NK-92 (cell line): ENCODE results near the gene INO80E.
"Not testable (repeated sequence)": the region's sequence is repeated elsewhere in the genome, so short reads cannot be mapped to it uniquely, and the experiment has no call there.

Experiments used
- DNase-seq: peaks from one replicate; lab custom pipeline; 2025; ENCODE audit not compliant: unreplicated experiment; lab: John Stamatoyannopoulos, UW

The INO80E gene

GRCh38 chr16:30009085-30009862 is 13.2 kb downstream of the INO80E start:
- DNase-seq, result no peak

GRCh38 chr16:30009990-30010843 is 14.2 kb downstream of the INO80E start:
- DNase-seq, result no peak

GRCh38 chr16:30010844-30011713 is 15.0 kb downstream of the INO80E start, which contains the start of gene DOC2A:
DOC2A (minus strand) TSS chr16:30011027; CDS start chr16:30010222, 805 bp downstream.
- no peak for DNase-seq

GRCh38 chr16:30011714-30012504 is 15.9 kb downstream of the INO80E start:
- DNase-seq, result no peak

- DNase-seq, result not testable (repeated sequence)
Observed at GRCh38 chr16:30012598-30012997, 16.6 kb downstream of the INO80E start.

GRCh38 chr16:30015450-30015849 is 19.4 kb downstream of the INO80E start:
- not testable (repeated sequence) for DNase-seq

- no peak for DNase-seq
Observed at GRCh38 chr16:30016555-30017276, 20.7 kb downstream of the INO80E start.

- no peak for DNase-seq
Observed at GRCh38 chr16:30017277-30017656, 21.2 kb downstream of the INO80E start.

- DNase-seq, result not testable (repeated sequence)
Observed at GRCh38 chr16:30017937-30018336, 21.9 kb downstream of the INO80E start.

- no peak for DNase-seq
Observed at GRCh38 chr16:30018731-30019158, 22.7 kb downstream of the INO80E start.

- DNase-seq, result no peak
Observed at GRCh38 chr16:30022887-30023286, 26.8 kb downstream of the INO80E start, which contains the start of gene C16orf92. C16orf92 (plus strand) TSS chr16:30023198; CDS start chr16:30023341, 143 bp downstream.

GRCh38 chr16:30023586-30023985 is 27.5 kb downstream of the INO80E start:
- no peak for DNase-seq

- DNase-seq, result no peak
Observed at GRCh38 chr16:30024451-30024850, 28.4 kb downstream of the INO80E start.

- DNase-seq, result no peak
Observed at GRCh38 chr16:30025156-30025555, 29.1 kb downstream of the INO80E start.

- DNase-seq, result no peak
Observed at GRCh38 chr16:30025574-30025973, 29.5 kb downstream of the INO80E start.

- no peak for DNase-seq
Observed at GRCh38 chr16:30026449-30026848, 30.4 kb downstream of the INO80E start.

GRCh38 chr16:30027588-30028437 is 31.8 kb downstream of the INO80E start:
- DNase-seq, result no peak

- no peak for DNase-seq
Observed at GRCh38 chr16:30028438-30029076, 32.5 kb downstream of the INO80E start.
